ENCODE data around the gene GLT6D1. TPM values are rescaled to one million over a fixed set of nuclear protein-coding genes. Genes with fewer than 3 reads are reported as not detected.

GLT6D1 gene
- total RNA-seq, 4 donors from 2014 or later = not detected

DNA sequence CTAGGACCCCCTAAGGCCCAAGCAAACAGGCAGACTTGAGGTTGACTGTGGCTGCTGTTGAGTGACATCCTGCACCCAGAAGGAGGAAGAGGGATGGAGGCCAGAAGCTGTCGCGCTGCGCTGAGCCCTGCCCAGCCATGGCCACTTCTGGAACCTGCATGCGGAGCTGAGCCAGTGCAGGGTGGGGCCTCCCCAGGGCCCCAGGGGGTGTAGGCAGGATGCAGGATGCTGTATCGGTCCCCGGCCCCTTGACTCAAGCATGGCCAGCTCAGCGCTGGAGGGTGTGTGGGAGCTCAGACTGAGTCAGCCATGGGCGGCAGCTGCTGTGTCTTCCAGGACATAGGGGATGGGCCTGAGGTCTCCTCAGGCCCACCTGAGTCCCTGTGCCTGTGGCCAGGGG lies 26.9 kb downstream of the GLT6D1 start:
- no peak for ATAC-seq (ENCODE audit: low FRiP score)
- DNase-seq (ENCODE audit: low spot score) = no peak
- TF ChIP-seq, protein P1, sequence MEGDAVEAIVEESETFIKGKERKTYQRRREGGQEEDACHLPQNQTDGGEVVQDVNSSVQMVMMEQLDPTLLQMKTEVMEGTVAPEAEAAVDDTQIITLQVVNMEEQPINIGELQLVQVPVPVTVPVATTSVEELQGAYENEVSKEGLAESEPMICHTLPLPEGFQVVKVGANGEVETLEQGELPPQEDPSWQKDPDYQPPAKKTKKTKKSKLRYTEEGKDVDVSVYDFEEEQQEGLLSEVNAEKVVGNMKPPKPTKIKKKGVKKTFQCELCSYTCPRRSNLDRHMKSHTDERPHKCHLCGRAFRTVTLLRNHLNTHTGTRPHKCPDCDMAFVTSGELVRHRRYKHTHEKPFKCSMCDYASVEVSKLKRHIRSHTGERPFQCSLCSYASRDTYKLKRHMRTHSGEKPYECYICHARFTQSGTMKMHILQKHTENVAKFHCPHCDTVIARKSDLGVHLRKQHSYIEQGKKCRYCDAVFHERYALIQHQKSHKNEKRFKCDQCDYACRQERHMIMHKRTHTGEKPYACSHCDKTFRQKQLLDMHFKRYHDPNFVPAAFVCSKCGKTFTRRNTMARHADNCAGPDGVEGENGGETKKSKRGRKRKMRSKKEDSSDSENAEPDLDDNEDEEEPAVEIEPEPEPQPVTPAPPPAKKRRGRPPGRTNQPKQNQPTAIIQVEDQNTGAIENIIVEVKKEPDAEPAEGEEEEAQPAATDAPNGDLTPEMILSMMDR (IDR thresholded peaks at IDR 0.05) = no peak

DNA sequence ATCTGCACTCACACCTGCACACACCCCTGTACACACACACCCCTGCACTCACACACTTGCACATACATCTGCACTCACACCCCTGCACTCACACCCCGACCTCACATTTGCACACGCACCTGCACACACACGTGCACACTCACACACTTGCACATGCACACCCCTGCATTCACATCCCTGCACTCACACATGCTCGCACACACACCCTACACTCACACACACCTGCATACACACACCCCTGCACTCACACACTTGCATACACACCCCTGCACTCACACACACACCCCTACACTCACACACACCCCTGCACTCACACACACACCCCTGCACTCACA lies 27.5 kb downstream of the GLT6D1 start:
- no peak for DNase-seq (ENCODE audit: low spot score)
- no peak for ATAC-seq (ENCODE audit: low FRiP score)
- TF ChIP-seq, protein P1 (IDR thresholded peaks at IDR 0.05) = no peak

DNA sequence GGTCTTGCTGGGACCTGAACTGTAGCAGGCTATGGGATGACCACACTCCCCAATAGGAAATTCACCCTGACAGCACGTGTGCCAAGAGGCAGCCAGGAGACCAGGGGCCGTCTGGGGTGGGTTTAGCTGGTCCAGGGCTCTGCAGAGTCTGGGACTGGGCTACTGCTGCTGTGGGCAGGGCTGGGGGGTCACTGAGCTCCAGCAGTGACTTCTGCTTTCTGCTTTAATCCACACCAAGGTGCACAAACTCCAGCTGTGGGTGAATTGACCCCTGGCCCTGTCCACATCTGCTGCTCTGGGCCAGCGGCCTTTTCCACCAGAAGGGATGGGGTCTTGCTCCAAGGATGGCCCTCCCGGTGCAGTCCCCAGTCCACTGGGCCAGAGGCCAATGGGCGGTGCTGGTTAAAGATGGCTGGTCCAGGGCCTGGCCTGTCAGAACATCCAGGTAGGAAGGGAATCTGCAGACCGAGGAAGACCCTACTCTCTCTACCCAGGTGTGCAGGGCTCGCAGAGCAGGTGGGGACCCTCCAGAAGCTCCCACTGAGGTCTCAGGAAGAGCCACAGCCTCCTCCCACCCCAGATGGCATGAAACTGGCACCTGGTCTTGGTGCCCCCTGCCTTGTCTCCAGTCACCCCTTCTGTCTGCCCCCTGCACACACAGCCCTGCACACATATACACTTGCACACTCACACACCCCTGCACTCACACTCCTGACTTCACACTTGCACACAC lies 28.0 kb downstream of the GLT6D1 start:
- TF ChIP-seq, protein P1 (IDR thresholded peaks at IDR 0.05) = no peak
- ATAC-seq (ENCODE audit: low FRiP score) = no peak
- no peak for DNase-seq (ENCODE audit: low spot score)

DNA sequence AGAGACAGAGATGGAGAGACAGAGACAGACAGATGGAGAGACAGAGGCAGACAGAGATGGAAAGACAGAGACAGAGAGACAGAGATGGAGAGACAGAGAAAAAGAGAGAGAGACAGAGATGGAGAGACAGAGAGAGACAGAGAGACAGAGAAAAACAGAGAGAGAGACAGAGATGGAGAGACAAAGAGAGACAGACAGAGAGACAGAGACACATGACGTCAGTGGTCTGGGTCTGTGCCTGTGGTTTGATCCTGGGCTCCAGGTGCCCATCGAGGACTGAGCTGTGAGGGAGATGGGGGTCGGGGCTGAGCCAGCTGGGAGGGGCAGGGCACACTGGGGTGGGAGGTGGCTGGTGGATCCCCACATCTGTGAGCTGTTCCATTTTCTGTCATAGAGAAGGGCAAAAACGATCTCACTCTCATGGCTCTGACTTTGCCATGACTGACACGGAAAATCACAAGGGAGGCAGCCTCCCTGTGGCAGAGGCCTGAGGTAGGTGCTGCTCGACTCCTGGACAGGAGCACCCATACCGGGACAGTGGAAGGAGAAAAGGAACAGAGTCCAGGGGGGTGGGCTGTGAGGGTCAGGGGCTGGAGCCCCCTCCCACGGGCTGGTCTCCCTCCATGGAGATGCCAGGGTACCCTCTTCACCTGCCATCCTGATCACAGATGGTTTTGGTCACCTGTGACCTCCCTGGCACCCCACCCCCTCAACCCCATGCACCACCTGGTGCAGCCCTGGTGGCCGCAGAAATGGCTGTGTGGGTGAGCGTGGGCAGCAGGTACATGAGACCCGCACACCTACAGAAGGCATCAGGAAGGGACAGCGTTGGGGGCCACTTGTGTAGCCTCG lies 28.8 kb downstream of the GLT6D1 start:
- no peak for ATAC-seq (ENCODE audit: low FRiP score)
- TF ChIP-seq, protein P1 (IDR thresholded peaks at IDR 0.05) = no peak
- no peak for DNase-seq (ENCODE audit: low spot score)

DNA sequence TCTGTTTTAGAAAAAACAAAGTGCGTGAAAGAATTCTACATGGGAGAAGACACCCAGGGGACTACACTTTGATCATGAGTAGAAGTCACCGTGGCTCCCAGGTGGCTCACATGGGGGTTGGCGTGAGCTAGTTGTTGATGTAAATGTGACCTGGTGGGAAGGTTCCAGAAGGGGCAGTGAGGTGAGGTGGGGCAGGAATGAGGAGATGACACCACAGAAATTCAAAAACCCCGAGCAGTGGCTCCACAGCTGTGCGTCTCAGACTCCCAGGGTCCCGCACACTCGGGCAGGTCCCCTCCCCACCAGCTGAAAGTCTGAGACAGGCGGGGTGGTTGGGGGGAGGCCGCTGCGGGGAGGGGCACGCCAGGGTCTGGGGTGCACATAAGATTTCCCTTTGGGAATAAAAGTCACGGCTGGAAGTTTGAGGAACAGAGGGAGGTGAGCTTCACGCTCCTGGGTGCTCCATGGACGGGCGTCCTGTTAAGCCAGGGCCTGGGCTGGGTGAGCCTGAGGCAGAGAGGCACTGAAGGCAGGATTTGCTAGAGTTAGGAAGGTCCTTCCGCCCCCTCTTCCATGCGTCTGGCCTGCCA lies 29.9 kb downstream of the GLT6D1 start:
- TF ChIP-seq, protein P1 (IDR thresholded peaks at IDR 0.05) = no peak
- ATAC-seq (ENCODE audit: low FRiP score) (no peak), DNase-seq (ENCODE audit: low spot score) (no peak)

DNA sequence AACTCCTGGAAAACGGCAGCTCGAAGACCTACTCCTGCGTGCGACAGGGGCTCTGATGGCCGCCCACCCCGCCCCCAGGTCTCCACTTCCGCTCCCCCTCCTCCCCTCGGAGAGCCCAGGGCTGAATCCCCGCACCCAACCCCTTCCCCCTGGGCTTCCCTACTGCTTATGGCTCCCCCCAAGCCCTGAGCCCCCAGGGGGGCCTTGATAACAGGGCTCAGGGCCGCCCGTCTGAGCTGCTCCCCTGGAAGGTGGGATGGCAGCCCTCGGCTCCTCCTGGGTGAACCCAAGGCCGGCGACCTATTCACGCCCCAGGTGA lies 30.4 kb downstream of the GLT6D1 start:
- ATAC-seq (ENCODE audit: low FRiP score) (no peak), DNase-seq (ENCODE audit: low spot score) (no peak)
- TF ChIP-seq, protein P1 (IDR thresholded peaks at IDR 0.05) = no peak
